ENCODE data around the gene EFR3B.

DNA sequence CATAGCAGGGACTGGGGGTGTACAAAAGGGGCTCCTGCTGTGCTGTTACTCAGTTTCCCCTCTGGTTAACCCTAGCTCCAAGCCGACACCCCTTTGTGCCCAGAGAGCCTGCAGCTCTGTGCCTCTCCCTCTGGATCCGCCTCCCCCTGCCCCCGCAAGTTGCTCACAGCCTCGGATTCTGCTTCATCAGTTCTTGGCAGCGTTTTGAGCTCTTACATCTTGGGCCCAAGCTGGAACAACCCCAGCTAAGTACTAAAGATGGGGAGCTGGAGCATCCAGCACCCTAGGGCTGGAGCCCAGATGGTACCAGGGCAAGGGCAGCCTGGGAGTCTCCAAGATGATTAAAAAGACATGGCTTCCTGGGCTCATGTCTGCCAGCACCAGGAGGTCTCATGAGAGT lies 85.8 kb downstream of the EFR3B start:
- TF ChIP-seq, protein P1, sequence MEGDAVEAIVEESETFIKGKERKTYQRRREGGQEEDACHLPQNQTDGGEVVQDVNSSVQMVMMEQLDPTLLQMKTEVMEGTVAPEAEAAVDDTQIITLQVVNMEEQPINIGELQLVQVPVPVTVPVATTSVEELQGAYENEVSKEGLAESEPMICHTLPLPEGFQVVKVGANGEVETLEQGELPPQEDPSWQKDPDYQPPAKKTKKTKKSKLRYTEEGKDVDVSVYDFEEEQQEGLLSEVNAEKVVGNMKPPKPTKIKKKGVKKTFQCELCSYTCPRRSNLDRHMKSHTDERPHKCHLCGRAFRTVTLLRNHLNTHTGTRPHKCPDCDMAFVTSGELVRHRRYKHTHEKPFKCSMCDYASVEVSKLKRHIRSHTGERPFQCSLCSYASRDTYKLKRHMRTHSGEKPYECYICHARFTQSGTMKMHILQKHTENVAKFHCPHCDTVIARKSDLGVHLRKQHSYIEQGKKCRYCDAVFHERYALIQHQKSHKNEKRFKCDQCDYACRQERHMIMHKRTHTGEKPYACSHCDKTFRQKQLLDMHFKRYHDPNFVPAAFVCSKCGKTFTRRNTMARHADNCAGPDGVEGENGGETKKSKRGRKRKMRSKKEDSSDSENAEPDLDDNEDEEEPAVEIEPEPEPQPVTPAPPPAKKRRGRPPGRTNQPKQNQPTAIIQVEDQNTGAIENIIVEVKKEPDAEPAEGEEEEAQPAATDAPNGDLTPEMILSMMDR (IDR thresholded peaks at IDR 0.05), result no peak
- TF ChIP-seq POLR2A (IDR thresholded peaks at IDR 0.05), result no peak

Measured in esophagus squamous epithelium (tissue), 4 donors.